GM21825 (cell line): ENCODE results near the gene INO80B.
A peak's percentile ranks its signal among the peaks of the same experiment; 100 is the strongest.

ENCODE experiments used
- ATAC-seq: cut with Tn5 transposase; IDR thresholded peaks from one replicate; pipeline ENCODE4 v1.9.1; 2021; ENCODE audit warnings: mild to moderate bottlenecking, moderate library complexity; ENCODE audit not compliant: unreplicated experiment

The INO80B gene

GRCh38 chr2:74500578-74500946, 45.7 kb downstream of the INO80B start:
- ATAC-seq = no peak

- no peak for ATAC-seq
These were observed 46.6 kb downstream of the INO80B start for GRCh38 chr2:74501335-74502071.

GRCh38 chr2:74502147-74502719, 47.3 kb downstream of the INO80B start:
- no peak for ATAC-seq

DNA sequence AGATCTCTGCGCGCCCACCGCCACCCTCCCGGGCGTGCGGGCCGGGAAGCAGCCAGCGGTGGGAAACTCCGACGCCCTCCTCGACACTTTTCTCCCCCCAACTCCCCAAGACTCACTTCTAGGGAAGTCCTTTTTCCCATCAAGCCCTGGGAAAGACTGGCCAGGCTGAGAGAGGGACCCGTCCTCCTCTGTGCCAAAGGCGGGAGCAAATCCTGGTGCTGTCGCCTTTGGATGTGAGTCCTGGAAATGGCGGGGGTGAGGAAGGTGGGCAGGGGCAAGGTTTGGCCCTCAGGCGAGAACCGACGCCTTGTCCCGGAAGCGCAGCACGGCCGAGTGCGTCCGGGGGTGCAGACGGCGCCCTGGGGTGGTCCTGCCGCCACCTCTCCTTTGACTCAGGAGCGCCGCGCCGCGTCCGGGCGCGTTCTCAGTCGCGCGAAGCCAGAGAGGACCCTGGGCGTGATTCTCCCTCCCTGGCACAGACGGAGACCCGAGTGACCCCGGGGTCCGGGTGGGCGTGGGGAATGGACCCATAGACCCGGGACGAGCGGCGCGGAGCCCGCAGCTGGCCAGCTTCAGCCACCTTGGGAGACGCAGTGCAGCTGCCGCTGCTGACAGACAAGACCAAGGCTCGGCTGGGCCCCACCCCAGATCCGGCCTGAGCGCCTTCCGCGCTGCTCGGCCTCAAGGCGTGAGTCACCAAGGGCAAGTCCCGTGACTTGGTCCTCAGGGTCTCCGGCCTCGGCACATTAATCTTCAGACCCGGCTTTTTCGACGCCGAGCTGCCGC, 48.0 kb downstream of the INO80B start:
- ATAC-seq = peak; percentile 36

- ATAC-seq = no peak
These were observed 48.9 kb downstream of the INO80B start for GRCh38 chr2:74503506-74504475.

DNA sequence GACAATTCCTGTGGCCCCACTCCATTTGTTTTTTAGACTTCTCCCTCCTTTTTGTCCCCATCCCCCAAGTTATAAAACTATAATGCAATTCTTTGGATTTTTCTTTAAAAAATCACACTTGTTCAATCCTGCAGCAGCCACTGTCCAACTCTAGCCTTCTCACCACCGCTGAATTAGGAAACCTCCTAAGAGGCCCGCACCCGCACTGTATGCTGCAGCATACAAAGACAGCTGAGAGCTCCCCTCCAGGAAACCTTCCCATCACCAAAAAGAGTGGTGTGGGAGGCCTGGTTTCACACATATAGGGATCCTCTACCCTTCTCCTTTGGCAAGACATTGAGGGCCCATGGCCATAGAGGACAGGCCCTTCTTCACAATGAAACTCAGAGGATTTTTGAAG, 49.7 kb downstream of the INO80B start:
- no peak for ATAC-seq

- no peak for ATAC-seq
These were observed 50.8 kb downstream of the INO80B start for GRCh38 chr2:74505448-74506246.

DNA sequence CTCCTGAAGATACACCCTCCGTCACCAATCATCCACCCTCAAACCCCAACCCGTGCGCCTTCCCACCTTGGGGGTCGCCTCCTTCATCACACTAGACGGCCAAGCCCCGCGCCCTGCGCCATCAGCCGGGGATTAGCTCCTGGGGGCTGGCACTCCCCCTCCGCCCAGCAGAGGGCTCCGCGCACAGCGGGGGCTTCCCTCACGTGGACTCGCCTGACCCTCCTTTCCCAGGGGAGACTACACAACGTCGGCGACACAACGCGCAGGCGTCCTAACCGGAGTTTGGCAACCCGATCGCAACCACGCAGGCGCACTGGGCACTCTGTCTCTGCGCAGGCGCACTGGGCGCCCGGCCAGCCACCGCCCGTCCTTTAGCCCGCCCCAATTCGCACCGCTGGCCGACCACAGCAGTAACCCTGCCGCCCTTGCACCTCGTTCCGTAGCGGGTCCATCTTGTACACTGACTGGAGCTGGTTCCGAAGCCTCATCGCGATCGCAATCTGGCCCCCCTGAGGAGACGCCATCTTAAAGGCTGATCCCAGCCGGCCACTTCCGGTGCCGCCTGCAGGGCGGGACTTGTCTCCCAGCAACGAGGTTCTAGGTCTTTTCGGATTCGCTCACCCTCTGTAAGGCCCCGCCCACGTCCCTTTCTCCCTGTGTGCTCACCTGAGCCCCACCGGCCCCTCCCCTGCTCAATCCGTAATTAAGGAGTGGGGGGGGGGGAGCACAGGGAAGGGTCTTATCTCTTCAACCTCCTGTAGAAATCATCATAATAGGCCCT, 52.4 kb downstream of the INO80B start, which contains the start of gene PCGF1:
TSS of gene PCGF1 (minus strand) at position 551 of the 781 bp plus-strand sequence. CDS start at position 524, 27 bp downstream.
- peak; percentile 84 for ATAC-seq
